Stimulated activated CD4-positive, alpha-beta T cell treated with anti-CD3 and anti-CD28 coated beads, Interleukin-4, amount 100 ng/mL, for 1 hour (primary cell): ENCODE results near the gene PRAMEF25.
"Not testable (repeated sequence)": the region's sequence is repeated elsewhere in the genome, so short reads cannot be mapped to it uniquely, and the experiment has no call there.

Experiments
- DNase-seq: peaks from one replicate; pipeline ENCODE4 v3.0.0-alpha.2; 2020

PRAMEF25 gene

DNA sequence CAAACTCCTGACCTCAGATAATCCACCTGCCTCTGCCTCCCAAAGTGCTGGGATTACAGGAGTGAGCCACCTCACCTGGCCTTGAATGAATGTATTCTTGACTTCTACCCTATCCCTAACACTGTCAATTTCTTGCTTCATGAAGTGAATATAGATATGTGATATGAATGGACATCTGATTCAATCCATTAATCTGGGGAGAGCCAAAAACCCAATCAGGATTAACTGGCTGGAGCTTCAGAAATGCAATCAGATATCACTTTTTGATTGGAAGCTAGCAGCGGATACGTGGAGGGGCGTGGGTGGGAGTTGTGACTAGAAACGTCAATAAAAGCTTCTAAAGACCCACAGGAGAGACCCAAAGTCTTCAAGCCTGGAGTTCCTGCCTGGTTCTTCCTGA is at the start of gene PRAMEF25:
Gene PRAMEF25 (plus strand): TSS at position 301 of the 400 bp plus-strand sequence. CDS start 2,920 bp downstream, outside the sequence.
- not testable (repeated sequence) for DNase-seq

- not testable (repeated sequence) for DNase-seq
Observed at GRCh38 chr1:13056475-13056874, 14.1 kb upstream of the PRAMEF25 start, which contains the start of gene PRAMEF27. PRAMEF27 (minus strand) TSS chr1:13056575; CDS start chr1:13053659, 2,916 bp downstream.

DNA sequence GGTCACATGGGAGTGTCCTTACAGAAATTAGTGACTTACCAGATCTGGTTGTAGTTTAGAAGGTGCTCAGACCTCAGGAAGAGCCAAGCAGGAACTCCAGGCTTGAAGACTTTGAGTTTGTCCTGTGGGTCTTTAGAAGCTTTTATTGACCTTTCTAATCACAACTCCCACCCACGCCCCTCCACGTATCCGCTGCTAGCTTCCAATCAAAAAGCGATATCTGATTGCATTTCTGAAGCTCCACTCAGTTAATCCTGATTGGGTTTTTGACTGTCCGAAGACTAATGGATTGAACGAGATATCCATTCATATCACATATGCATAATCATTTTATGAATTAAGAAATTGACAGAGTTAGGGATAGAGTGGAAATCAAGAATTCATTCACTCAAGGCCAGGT is 46.2 kb downstream of the PRAMEF25 start, which contains the start of gene HNRNPCL2:
Gene HNRNPCL2 (minus strand): TSS at position 101 of the 400 bp plus-strand sequence. CDS start 454 bp downstream, outside the sequence.
- DNase-seq: not testable (repeated sequence)
